Ectodermal cell (in vitro differentiated cells): ENCODE measurements around the gene CDK17.

Experiments used
- H3K27ac ChIP-seq: 2 replicates; pipeline ENCODE4 v1.7.0; 2013; ENCODE audit warnings: mild to moderate bottlenecking, low read depth, low read length; ENCODE audit not compliant: insufficient read depth, poor library complexity, severe bottlenecking
- H3K27me3 ChIP-seq: 2 replicates; pipeline ENCODE4 v1.7.0; 2013; ENCODE audit warnings: mild to moderate bottlenecking, low read length; ENCODE audit not compliant: insufficient read depth, control insufficient read depth, poor library complexity, severe bottlenecking
- H3K36me3 ChIP-seq: one replicate; pipeline ENCODE4 v1.7.0; 2013; ENCODE audit warnings: low read length; ENCODE audit not compliant: control insufficient read depth, insufficient read depth
- H3K4me1 ChIP-seq: one replicate; pipeline ENCODE4 v1.7.0; 2013; ENCODE audit warnings: low read length; ENCODE audit not compliant: control insufficient read depth, insufficient read depth
- H3K4me3 ChIP-seq: 2 replicates; pipeline ENCODE4 v1.7.0; 2013; ENCODE audit warnings: low read depth, low read length, control low read depth; ENCODE audit not compliant: insufficient read depth
- H3K9me3 ChIP-seq: 2 replicates; pipeline ENCODE4 v1.7.0; 2013; ENCODE audit warnings: mild to moderate bottlenecking, low read length, moderate library complexity; ENCODE audit not compliant: control insufficient read depth
- WGBS, 2 experiments: methylation state at CpG; one replicate each; pipeline ENCODE4 v1.1.7; 2013; ENCODE audit warnings: missing lambda C conversion rate in 2 of 2; 5-methylcytosine and 5-hydroxymethylcytosine counted together

Gene CDK17

DNA sequence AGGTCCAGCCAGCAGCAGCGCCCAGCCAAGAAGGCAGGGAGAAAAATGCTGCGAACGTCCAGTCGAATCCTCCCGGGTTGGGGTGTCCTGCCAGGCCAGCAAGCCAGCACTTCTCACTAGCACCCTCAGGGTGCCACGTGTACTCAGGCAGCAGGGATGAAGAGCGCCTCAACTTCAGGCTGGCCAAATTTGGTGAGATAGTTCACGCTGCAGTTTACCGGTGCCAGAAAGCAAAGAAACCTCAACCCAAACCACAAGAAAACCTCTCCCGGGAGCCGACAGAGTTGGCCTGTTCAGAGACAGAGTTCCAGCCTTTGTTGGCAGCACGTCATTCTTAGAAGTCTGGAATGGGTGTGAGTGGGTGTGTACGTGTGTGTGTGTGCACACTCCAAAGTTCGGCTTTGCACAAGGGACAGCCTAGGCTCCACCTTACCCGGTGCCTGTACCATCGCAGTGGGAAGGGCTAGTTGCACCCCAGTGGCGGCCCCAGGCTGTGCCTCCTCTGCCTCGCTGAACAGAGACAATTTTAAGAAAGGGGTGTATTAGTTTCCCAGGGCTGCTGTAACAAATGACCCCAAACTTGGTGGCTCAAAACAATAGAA lies 163.9 kb downstream of the CDK17 start:
- no peaks in the 10 kb centered on the region for H3K9me3 ChIP-seq
- no peaks in the 10 kb centered on the region for H3K27me3 ChIP-seq
- 93% methylated on average over 18 of the region's 18 CpGs for WGBS, 2 experiments
- H3K36me3 ChIP-seq = no peaks in the 10 kb centered on the region
- H3K4me1 ChIP-seq = no peaks in the 10 kb centered on the region
- H3K27ac ChIP-seq = no peak overlapping the region
- no peak overlapping the region for H3K4me3 ChIP-seq

DNA sequence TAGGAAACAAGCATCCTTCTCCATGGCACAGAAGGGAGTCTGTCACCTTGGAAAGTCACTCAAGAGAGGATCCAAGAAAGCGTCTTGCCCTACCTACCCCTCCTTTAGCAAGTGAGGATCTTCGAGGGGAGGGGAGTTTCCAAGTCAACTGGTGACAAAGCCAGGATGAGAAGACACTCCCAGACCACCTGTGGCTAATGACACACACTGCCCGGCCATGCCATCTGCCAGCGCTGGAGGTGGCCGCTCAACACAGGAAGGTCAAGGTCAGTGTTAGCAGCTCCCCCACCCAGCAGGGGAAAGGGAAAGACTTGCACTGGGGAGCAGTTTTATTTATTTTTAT lies 164.8 kb downstream of the CDK17 start:
- Histone ChIP-seq H3K36me3 (no peaks in the 10 kb centered on the region), H3K27me3 (no peaks in the 10 kb centered on the region), H3K4me3 (no peak overlapping the region), H3K4me1 (no peaks in the 10 kb centered on the region), H3K27ac (no peak overlapping the region), H3K9me3 (no peaks in the 10 kb centered on the region)
- 74 to 79% methylated on average over 5 of the region's 5 CpGs for WGBS, 2 experiments

DNA sequence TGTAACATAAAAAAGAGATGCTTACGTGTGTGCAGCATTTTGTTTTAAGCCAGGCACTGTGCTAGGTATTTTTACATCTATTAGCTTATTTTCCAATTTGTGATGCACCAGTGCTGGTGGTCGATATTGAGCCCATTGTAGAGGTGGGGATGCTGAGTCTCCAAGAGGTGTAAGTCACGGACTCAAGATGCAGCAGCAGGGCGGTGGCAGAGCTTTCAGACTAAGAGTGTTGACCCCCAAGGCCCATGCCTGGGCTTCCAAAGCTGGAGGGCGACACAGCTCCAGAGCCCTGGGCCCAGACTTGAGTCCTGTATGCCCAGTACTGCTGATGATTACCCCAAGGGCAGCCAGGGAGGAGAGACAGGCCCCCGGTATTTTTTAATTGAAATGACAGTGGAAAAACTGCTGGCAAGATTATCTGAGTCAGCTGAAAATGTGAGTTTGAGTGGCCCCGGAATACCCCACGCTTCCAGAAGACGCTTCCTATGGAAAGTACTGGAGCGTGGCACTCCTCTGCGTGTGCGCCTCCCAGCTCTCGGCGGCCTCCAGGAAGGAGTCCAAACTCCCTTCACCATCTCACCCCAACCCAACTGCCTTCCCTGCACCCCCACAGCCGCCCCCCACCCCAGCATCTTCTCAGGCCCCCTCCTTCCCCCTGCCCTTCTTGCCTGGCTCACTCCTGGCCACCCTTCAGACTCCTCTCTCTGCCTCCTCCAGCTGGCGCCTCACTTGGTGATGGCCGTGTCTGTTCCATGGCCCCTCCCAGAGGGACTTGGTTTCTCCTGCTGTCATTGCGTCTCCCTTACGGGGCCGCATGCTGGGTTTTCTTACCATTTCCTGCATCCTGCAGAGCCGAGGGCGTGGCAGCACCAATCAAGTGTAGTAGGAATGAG lies 165.4 kb downstream of the CDK17 start:
- Histone ChIP-seq H3K27ac (no peak overlapping the region), H3K9me3 (no peaks in the 10 kb centered on the region), H3K4me1 (no peaks in the 10 kb centered on the region), H3K27me3 (no peaks in the 10 kb centered on the region), H3K4me3 (no peak overlapping the region), H3K36me3 (no peaks in the 10 kb centered on the region)
- WGBS, 2 experiments = 88 to 90% methylated on average over 21 of the region's 22 CpGs

DNA sequence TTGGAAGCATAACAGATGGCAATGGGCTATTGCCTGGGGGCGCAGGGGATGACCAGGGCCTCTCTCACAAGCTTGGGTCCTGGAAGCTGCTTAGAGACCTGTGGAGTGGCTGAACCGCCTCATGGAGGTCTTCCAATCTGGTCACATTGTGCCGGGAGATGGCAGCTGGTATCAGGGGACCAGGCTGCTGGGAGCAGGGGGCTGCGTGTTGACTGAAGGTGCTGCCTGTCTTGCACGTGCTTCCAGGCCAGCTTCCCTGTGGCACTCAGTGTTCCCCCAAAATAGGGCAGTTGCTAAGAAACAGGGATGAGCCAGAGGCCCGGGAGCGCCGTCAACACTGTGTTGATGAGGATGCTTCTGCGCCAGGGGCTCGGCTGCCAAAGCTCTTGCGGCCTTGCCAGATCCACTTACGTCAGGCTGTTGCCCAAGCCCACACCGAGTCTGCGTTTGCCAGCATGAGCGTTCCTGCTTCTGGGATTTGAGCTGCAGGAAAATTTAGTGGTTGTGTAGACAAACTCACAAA lies 166.2 kb downstream of the CDK17 start:
- Histone ChIP-seq H3K4me3 (no peak overlapping the region), H3K9me3 (no peaks in the 10 kb centered on the region), H3K4me1 (no peaks in the 10 kb centered on the region), H3K27ac (no peak overlapping the region), H3K27me3 (no peaks in the 10 kb centered on the region), H3K36me3 (no peaks in the 10 kb centered on the region)
- WGBS, 2 experiments = 89 to 93% methylated on average over 15 of the region's 15 CpGs

DNA sequence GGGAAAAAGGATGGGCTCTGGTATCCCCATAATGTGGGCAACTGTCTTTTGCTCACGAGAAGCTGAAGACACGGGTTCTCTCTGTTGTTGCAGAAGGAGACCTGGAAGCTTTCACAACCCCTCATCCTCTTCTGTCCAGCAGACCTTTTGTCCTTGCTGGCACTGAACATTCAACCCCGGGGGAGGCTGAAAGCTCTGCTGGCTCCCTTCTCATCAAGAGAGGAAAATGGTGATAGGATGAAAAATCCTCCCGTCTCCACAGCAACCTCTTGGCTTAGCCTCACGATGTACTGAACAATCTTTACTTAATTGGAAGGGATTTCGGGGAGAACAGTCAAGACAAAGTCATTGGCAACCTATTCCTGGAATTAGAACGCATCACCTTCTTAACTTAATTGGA lies 167.1 kb downstream of the CDK17 start:
- Histone ChIP-seq H3K9me3 (no peaks in the 10 kb centered on the region), H3K27ac (no peak overlapping the region), H3K4me3 (no peak overlapping the region), H3K36me3 (no peaks in the 10 kb centered on the region), H3K4me1 (no peaks in the 10 kb centered on the region), H3K27me3 (no peaks in the 10 kb centered on the region)
- 90 to 92% methylated on average over 6 to 7 of the region's 7 CpGs for WGBS, 2 experiments

DNA sequence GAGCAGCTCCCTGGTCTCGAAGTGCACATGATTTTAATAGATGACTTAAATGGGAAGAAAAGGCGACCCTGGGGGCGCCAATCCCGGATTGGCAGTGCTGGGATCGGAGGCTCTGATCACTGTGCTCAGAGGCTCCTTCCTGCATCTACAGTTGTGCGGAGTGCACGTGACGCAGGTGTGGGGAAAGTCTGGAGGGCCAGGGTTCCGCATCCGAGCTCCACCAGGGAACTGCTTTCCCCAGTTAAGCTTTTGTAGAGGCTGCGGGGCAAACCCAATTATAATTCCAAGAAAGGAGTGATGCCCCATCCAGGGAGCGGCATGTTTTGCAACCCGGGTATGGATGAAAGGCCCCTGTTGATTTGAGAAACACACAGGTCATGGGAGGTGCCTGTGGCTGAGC lies 169.6 kb downstream of the CDK17 start:
- Histone ChIP-seq H3K36me3 (no peaks in the 10 kb centered on the region), H3K27ac (no peak overlapping the region), H3K4me3 (no peak overlapping the region), H3K9me3 (no peaks in the 10 kb centered on the region), H3K27me3 (no peaks in the 10 kb centered on the region), H3K4me1 (no peaks in the 10 kb centered on the region)
- 92 to 94% methylated on average over 13 of the region's 13 CpGs for WGBS, 2 experiments

DNA sequence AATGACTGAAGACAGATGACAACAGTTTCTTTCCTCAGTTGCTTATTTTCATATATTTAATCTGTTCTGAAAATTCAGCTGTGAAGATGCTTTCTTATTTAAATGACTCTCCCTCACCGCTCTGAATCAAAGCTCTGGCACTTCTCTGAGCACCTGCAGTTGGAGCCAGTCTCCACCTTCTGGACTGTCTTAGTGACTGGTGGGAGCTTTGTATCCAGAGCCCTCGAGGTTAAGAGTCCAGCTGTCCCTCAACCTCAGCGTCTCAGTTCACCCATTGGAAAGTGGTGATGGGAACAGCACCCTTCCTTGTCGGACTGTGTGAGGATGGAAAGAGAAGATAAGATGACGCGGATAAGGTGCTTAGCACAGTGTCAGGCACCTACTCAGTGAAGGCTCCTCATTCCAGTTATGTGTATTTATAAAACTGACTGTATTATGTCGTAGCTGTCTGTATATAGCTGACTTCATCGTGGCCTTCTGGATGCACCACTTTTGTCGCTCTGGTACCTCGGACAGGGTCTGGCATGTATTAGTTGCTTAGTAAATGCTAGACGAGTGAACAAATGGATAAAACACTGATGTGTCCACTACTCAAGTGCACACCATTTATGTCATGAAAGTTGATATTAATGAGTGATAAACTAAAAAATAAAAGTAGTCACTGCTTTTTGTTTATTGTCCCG lies 171.5 kb downstream of the CDK17 start:
- 88 to 89% methylated on average over 12 of the region's 12 CpGs for WGBS, 2 experiments
- no peak overlapping the region for H3K27ac ChIP-seq
- H3K27me3 ChIP-seq = no peaks in the 10 kb centered on the region
- no peaks in the 10 kb centered on the region for H3K4me1 ChIP-seq
- H3K9me3 ChIP-seq = no peaks in the 10 kb centered on the region
- no peaks in the 10 kb centered on the region for H3K36me3 ChIP-seq
- no peak overlapping the region for H3K4me3 ChIP-seq
